Suppressor macrophage treated with lipopolysaccharide for 1 hour (primary cell): ENCODE data around the gene PLAAT2.
"Not testable (repeated sequence)": the region's sequence is repeated elsewhere in the genome, so short reads cannot be mapped to it uniquely, and the experiment has no call there.

Experiments used
- DNase-seq, 3 donors: peaks; one replicate each; pipeline ENCODE4 v3.0.0-alpha.2; 2020 to 2022

Gene PLAAT2

DNA sequence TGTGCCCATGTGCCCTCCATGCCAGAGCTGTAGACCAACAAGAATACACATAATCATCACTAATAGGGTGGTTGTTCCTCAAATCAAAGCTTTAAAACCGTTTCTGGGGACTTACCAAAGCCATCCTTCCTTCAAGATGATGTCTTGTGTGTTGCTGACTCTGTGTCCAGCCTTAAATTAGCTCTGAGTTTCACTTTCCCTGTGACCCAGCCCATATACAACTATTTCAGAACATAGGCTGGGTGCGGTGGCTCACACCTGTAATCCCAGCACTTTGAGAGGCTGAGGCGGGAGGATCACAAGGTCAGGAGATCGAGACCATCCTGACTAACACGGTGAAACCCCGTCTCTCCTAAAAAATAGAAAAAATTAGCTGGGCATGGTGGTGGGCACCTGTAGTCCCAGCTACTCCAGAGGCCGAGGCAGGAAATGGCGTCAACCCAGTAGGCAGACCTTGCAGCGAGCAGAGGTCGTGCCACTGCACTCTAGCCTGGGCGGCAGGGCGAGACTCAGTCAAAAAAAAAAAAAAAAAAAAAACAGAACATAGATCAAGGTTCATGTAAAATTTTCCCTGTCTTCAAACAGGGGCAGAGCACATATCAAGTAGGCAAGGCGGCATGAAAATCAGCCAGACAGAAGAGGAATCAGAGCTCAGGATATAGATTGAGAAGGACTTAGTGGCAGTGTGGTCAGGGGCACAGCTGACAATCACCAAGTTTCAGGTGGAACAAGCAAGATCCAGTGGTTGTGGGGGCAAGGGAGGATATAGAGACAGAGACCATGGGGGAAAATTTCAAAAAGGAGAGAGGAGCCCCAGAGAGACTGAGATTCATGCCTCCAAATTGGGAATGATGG is at the start of gene PLAAT2:
Gene PLAAT2, minus strand, starts transcription at position 179 of the 855 bp plus-strand sequence. Its CDS starts 55 bp downstream, at position 124.
- peak in 1 of 3 donors; percentile 30 for DNase-seq

DNA sequence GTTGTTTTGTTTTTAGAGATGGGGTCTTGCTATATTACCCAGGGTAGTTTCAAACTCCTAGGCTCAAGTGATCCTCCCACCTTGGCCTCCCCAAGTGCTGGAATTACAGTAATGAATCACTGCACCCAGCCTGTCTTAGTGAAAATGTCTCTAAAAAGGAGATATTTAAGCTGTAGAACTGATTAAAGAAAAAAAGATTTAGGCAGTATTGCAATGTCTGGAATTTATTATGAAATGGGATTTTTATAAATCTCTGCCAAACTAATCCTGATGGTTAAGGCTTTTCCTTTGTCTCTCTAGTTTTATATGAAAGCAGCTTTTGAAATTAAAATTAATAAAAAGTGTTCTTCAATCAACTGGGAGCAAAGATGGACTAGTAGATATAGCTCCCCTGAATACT is 49.0 kb upstream of the PLAAT2 start:
- no peak for DNase-seq

DNA sequence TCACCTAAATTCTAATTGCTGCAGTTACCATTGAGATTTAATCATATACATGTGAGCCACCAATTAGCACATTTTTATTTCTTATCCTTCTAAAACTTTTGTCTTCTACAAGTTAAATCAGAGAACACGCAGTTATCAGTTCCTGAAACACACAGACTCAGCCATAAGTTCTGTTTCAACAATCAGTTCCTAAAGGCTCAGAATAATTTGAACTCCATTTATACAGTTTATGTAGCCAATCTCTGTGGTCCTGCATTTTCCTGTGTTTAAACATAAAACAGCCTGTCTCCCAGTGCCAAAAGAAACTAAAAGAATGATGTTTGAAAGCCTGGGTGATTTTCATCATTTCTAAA is 48.2 kb upstream of the PLAAT2 start:
- no peak for DNase-seq

DNA sequence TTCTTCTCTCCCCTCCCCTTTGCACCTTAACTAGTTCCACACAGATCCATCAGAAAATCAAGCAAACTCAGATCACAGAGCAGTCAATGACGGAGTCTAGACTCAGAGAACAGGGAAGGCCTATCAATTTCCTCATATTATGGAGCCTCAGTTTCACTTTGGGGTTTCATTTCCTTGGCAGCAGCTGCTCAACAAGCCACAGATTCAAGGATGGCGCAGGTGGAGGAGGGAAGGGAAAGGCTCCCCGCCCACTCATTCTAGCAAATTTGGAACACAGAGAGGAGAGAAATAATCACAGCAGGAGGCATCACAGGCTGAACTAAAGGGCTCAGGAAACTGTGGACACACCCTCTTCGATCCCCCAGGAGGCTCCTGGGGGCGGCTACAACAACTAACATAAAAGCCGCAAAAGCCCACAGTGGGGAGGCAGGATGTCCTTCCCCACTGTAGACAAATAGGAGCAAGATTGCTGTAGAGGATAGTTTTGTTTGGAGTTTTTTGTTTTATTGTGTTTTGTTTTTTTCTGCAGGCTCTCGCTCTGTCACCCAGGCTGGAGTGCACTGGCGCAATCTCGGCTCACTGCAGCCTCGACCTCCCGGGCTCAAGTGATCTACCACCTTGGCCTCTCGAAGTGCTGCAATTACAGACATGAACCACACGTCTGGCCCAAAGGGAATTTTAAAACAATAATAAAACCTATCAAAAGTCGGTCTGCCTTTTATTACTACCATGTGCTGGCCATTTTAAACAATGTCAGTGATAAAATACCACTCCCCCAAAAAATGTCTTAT is 47.6 kb upstream of the PLAAT2 start:
- DNase-seq = peak; percentile 48 to 60 (median 50)

DNA sequence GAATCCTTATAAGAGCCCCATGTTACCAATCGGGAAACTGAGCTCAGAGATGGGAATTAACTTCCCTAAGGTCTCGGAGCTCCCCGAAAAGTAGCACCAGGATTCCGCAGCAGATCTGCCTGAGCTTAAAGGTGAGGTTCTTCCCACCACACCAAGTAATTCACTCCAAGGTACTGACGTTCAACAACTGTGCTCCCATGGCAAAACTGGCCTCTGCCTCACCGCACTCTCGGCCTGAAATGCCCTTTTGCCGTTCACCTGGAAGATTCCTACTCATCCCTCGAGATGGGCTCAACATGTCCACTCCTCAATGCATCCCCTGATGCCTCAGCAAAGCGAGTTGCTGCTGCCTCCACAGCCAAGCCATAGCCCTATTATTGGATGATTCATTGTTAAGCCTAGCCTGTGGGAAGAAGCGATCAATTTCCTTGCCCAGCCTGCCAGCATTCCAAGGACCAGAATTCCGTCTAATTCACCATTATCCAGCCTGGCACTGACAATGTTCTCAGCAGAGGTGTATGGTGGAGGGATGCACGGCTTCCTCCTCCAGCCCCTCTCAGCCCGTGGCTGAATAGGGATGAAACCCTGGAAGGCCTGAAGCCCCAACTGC is 46.9 kb upstream of the PLAAT2 start:
- no peak for DNase-seq

DNA sequence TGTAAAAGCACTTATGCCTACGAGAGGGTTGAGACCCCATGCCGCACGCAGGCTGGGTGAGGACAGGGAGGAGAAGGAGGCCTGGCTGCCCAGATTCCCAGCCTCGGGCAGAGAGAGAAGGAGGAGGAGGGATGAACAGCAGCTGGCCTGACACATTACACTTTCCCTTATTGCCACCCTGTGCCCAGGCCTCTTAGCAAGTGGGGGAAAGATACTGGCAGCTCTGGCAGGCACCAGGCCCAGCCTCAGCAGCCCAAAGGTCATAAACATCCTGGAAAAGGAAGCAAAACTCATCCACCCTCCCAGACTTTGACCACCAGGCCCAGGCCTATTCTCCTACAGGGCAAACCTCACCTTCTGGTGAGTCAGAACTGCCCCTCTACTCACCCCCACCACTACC is 46.4 kb upstream of the PLAAT2 start:
- DNase-seq = no peak

DNA sequence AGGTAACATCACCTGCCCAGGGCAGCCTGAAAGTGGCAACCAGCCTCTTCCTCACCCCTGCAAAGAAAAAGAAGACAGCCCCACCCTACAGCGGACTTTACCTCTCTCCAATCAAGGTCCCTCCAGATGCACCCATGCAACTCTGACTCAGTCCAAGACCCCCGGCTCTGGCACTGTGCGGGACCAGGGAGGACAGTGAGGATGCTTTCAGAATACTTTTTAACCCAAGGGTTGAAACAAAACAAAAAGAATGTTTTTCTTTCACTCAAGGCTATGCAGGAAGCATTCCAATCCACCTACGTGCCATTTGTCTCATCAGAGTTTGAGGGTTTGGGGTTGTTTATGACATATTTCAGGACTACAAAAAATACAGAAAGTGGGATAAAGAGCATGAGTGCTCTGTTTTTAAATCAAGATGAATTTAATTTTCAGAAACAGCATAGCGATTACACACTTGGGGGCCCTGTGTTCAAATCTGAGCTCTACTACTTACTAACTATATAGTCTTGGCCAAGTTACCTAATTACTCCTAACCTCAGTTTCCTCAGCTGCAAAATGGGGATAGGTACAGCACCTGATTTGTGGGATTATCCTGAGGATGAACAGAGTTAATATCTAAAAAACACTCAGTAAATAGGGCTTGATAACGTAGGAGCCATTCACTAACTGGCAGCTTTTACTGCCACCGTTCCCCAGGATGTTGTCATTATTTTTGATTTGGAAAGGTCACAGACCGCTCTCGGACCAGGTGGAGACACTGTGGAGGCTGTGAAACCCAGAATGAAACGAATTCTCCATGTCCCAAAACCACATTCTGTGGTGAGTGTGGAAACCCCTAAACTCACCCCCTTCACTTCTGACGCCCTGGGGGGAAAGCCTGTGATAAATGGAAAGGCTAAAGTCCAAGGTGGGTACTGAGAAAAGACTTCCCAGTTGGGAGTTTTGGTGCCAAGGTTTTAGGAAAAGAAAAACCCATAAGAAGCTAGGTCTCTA is 45.5 kb upstream of the PLAAT2 start:
- DNase-seq = no peak

DNA sequence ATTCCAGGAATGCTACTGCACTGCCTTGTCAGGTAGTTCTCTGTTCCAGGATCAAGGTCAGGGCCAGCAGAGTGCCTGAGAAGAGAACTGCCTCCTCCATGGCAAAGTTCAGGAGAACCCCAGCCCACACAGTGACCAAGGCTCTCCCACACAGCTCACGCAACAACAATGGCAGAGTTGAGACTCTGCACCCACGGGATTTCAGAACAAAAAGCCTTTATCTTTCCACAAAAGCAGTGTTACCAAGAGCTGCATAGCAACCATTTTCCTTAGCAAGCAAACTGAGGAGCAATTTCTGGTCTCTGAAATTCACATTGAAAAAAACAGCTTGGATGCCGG is 40.0 kb upstream of the PLAAT2 start:
- peak; percentile 73 to 81 (median 74) for DNase-seq

DNA sequence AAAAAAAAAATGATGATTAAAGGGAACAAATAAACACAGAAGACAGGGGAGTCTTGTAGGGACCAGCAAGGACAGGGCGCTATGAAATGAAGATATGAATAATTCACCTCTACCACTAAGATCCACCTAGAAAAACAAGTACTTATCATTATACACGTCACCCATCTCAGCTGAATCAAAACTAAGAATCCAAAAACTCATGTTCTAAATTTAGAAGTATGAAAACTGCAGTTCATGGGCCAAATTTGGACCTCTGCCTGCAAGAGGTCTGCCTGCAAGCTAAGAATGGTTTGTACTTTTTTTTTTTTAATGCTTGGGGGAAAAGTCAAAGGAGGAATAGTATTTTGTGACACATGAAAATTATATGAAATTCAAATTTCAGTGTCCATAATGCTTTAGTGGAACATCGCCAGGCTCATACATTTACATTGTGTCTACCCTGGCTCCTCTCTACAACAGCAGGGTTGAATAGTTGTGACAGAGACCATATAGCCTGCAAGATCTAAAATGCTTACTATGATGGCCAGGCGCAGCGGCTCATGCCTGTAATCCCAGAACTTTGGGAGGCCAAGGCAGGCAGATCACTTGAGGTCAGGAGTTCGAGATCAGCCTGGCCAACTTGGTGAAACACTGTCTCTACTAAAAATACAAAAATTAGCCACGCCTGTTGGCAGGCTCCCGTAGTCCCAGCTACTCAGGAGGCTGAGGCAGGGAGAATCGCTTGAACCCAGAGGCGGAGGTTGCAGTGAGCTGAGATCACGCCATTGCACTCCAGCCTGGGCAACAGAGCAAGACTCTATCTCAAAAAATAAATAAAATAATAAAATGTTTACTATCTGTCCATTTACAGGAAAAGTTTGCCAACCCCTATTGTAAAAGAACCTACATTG is 39.4 kb upstream of the PLAAT2 start:
- DNase-seq = not testable (repeated sequence)

DNA sequence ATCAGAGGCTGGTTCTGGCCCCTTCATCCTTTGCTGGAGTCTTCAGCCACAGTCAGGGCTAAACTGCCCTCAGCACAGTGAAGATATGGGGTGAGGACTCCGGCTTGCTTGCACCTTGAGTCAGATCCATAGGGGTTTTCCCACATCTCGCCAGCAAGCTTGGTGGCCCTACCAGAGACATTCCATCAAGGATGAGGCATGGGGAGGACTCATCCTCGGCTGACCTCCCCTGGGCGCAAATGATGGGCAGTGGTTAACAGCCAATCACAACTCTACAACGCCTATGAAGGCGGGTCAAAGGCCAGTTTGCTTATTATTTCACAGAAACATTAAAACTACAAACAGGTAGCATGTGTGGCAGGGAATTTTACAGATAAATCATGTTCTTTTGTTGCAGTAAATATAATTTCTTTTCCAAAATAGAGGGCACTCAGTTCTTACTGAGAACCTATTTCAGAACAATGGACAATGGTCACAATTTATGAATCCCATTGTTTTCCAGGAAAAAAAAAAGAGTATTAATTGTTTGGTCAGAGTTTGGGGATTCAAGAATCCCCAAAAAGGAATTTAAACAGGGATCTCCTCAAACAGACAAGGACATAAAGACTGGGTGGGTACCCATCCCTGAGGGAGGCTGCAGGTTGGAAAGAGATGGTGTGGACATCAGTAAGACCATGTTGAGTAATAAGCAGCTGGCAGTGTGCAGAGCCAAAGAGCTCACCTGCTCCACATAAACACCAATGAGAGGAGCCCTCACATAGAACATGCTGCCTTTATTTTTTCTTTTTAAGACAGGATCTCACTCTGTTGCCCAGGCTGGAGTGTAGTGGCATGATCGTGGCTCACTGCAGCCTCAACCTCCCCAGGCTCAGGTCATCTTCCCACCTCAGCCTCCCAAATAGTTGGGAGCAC is 36.3 kb upstream of the PLAAT2 start:
- DNase-seq = peak; percentile 47 to 68 (median 51)

DNA sequence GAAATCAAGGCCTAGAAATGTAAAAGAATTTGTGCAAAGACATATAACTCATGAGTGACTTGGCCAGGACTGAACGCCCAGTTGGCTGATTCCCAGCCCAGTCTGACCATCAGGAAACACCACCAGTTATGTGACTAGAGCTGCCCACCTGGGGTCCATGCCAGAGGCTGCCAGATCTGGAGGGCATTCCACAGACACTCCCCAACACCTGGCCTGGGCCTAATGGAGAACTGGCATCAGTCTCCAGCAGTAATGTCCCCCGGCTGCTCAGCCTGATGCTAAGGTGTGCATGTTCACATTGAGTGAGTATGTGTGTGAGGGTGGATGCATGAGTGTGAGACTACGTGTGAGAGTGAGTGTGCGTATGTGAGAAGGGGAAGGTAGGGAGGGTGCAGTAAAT is 35.4 kb upstream of the PLAAT2 start:
- no peak for DNase-seq

DNA sequence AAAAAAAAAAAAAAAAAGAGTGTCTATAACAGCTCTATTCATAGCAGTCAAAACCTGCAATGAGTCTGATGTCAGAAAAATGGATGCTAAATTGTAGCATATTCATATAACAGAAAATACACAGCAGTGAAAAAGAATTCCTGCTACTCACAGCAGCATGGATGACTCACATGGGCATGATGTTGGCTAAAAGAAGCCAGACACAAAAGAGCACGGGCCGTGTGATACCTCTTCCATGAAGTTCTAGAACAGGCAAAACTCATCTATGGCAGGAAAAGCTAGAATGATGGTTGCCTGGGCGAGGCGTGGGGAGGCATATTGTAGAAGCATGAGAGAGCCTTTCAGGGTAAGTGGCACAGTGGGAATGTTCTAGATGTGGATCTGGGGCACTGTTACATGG is 32.1 kb upstream of the PLAAT2 start:
- DNase-seq = peak; percentile 40 to 65 (median 44)

DNA sequence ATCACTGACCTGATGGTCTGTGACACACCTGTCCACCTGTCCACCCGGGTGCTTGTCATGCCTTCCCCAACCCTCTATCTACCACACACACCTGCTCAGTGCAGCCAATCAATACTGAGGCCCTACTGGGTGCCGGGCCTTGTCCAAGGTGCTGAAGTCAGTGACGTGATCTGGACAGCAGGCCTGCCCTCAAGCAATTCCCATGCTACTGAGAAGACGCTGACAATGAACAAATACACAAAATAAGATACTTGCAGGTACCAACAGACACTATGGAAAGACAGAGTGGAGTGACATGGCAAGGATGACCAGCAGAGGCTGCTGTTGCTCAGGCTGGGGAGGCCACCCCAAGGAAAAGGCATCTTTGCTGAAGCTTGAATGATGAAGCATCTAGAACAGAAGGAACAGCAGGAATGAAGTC is 29.8 kb upstream of the PLAAT2 start:
- DNase-seq = peak; percentile 52 to 68 (median 63)

DNA sequence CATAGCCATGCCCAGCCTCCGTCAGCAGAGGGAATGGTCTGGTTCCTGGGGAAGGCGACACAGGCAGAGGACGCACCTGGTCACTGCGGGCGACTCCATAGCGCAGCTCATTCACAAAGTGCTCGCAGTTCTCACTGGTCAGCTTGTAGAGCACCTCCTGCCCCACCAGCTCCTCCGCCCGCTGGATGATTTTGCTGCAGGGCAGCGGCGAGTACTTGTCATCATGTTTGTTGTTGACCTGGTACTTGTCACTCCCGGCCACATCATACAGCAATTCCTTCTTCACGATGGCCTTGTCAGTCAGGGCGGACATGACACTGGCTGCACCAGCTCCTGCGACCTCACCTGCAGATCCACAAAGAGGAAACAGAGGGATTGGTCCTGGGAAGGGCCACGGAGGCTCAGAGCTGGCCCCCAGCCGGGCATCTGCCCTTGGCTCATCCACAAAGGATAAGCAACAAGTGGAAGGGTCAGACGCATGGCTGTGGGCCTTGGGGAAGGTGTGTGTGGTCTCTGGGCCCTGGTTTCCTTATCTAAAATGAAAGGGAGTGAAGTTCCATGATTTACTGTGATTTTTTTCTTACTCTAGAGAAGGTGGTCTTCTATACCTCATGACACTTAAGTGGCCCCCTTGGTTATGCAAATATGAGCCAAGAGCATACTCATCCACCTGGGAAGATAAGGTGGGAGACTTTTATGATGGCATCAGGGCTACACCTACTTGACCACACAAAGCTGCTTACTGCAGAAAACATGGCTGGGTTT is 27.0 kb upstream of the PLAAT2 start:
- DNase-seq = no peak

DNA sequence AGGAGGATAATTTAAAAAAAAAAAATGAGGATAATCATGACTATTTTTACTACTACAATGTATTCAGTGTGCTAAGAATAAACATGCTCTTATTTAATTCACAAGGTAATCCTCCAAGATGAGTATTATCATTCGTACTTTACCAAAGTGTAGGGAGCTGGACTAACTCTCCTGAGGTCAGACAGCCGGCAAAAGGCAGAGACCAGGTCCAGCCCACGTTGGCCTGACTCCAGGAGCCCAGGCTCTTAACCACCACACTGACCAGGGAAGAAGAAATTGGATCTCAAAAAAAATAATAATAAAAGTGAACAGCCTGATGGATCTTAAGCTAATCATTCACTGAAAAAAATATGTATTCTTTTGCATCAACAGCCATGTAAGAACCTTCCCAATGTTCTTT is 25.8 kb upstream of the PLAAT2 start:
- DNase-seq = no peak

DNA sequence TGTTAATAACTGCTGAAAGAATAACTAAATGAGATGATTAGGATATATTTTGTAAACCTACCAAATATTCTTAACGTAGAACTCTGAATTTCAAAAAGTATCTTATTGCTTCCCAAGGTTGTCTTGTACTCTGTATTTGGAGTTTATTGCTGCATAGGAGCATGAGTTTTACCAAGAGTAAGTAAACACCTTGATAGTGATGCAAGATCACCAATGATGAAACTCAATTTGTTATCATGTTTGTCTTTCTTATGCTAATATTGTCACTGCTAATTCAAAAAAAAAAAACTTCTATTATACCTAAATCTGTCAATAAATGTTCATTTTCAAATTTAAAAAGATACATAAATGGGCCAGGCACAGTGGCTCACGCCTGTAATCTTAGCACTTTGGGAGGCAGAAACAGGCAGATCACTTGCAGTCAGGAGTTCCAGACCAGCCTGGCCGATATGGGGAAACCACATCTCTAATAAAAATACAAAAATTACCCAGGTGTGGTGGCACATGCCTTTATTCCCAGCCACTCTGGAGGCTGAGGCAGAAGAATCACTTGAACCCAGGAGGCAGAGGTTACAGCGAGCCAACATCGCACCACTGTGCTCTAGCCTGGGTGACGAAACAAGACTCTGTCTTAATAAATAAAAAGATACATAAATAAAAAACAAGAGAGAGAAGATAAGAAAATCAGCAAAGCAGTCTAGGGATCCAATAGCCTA is 23.4 kb upstream of the PLAAT2 start:
- DNase-seq = no peak

DNA sequence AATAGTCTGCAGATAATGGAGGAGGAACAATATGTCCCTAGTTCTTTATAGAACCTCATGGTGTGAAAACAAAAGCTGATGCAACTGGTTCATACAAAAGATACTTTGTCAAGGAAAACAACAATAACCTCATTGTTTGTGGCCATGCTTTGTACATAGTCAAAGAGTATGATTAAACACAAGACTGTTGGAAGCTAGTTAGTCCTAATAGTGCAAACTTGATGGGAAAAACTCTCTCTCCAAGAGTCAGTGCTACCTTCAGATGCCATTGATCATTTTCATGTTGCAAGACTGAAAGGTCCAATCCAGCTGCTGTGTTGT is 20.1 kb upstream of the PLAAT2 start:
- DNase-seq = no peak

DNA sequence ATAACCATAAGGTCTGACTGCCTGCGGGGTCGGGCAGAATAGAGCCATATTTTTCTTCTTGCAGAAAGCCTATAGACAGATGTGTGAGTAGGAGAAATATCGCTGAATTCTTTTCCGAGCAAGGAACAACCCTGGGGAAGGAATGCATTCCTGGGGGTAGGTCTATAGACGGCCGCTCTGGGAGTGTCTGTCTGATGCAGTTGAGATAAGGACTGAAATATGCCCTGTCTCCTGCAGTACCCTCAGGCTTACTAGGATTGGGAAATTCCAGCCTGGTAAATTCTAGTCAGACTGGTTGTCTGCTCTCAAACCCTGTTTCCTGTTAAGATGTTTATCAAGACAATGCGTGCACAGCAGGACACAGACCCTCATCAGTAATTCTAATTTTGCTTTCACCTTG is 18.0 kb upstream of the PLAAT2 start:
- not testable (repeated sequence) for DNase-seq

DNA sequence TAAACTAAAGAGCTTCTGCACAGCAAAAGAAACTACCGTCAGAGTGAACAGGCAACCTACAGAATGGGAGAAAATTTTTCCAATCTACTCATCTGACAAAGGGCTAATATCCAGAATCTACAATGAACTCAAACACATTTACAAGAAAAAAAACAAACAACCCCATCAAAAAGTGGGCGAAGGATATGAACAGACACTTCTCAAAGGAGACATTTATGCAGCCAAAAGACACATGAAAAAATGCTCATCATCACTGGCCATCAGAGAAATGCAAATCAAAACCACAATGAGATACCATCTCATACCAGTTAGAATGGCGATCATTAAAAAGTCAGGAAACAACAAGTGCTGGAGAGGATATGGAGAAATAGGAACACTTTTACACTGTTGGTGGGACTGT is 15.7 kb upstream of the PLAAT2 start:
- not testable (repeated sequence) for DNase-seq
